ENCODE measurements around the gene PKP4.

Gene PKP4

DNA sequence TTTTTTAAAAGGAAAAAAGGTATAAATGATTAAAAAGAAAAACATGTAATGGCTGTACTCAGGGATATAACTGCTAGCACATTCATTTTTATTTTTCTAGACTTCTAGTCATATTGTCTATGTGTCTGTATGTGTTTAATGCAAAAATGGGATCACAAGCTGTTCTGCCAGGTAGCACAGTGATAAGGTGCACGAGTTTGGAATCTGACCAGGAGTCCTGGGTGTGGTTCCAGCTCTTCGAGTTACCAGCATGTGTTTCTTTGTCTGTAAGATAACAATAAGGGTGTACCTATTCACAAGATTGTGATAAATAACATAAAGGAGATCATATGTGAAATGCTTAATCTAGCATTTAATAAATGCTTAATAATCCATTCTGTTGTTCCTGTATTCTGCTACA is 145.3 kb downstream of the PKP4 start:
- no peak for DNase-seq

DNA sequence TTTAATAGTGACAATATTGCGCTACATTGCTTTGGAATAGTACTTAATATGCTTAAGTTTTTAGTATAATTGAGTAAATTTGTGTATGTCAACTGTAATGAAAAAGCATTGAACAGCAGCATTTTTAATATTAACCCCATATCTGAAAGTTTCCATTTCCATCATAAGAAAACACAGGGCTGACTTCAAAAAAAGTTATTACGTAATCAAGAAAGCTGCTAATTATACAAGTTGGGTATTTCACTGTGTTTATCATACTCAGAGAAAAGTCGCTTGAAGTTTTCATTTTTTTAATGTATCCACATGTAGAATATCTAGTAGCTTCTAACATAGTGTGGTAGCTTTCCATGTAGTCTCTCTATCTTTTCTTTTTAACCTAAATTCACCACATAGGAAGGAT is 146.5 kb downstream of the PKP4 start:
- DNase-seq = no peak

DNA sequence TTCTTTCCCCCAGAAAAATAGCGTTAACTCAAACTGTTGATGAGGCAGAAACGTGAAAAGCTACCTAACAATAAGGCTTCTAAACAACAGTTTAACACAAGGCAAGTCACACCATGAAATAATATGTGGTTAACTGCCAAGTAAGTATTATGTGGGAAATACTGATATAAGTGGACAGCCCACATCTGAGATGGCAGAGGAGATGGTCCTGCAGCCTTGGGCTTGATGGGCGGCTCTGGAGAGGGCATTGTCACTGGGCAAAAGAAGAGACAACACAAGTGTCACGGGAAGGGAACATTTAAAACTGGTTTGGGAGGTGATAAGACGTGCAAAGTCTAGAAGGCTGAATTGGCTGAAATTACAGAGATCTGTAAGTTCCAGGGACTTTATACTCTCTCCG is 147.2 kb downstream of the PKP4 start:
- DNase-seq = no peak

DNA sequence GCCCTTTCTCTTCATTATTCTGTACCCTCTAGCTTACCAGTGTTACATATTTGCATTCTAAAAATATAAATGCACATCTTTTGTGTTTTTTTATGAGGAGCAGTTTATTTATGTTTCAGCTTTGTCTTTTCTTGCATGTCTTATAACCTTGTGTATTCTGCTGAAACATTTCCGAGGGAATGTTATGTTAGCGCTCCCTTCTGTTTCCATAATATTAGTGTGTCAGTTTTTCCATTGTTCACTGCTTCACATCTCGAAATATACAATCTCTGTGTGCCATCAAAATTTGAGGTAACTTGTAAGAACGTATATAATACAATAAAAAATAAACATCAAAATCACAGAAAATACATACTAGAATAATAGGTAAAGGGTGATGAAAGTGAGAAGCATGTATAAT is 153.3 kb downstream of the PKP4 start:
- DNase-seq = no peak

DNA sequence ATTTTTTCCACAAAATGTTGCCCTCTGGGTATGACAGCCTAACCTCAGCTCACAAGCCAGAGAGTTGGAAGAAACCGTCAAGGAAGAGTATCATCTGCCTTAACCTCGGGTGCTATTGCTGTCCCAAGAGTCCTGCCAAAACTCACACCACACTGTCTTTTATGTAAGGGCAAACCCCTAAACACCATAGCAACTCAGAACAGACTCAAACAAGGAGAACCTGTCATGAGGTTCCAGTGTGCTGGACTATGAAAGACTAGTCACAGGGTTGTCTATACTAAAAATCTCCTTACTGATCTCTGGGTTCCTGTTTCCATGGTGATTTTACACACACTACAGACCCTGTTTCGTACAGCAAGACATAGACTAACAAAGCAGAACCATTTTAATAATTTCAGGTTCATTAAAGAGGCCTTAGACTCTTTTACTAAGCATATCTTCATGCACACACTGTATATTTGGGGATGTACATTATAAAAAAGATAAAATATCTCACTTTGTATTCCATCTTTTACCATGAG is 159.8 kb downstream of the PKP4 start:
- no peak for DNase-seq

DNA sequence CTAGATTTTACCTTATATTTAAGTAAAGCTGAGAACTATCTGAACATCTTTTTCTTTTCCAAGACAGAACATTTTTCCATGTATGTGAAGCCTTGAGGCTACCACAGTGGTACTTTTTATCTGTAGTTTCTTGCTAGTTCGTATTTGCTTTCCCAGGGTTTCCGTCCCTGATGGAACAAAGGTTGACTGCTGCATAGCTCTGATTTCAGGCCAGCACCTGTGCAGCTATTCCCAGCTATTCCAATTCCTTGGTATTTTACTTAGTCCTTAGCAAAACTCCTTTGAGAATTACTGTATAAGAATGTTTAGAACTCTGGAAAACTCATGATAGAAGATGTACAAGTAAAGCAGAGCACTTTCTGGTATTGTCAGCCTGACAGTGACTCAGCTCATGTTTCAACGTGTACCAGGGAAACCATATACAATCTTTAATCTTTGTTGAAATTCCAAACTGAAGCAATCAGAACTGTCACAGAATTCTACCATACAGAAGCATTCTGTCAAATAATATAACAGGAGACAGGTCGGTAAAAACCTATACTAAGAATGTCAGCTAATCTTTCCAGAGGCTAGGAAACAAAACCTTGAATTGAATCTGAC is 162.2 kb downstream of the PKP4 start:
- no peak for DNase-seq

DNA sequence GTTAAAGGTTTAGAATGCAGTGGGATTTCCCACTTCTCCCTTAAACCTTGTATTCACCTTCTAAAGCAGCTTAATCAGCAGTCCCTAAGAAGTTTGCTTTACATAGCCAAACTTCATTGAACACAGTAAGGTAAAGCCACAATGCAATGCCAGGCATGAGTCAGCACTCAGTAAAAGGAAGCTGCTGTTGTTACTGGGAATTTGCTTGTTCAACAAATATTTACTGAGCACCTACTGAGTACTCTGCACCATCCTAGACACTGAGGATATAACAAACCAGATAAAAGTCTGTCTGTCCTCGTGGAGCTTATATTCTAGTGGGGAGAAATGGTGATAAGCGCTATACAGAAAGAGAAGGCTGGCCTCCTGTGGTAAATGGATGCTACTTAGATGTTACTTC is 162.7 kb downstream of the PKP4 start:
- no peak for DNase-seq

DNA sequence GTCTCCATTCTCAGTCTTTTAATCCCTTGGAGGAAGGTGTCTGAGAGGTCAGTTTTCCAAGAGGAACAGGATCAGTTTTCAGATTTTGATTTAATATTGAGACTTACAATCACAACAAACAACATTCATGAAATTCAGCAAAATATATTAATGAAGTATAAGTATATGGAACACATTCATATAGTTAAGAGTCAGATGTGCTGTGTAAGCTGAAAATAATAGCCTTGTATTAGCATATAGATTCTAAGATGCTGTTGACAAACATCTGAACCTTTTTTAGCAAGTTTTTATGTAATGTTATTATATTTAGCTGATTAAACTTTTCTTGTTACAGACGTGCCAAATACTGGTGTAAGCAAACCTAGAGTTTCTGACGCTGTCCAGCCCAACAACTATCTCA is 163.9 kb downstream of the PKP4 start:
- no peak for DNase-seq

DNA sequence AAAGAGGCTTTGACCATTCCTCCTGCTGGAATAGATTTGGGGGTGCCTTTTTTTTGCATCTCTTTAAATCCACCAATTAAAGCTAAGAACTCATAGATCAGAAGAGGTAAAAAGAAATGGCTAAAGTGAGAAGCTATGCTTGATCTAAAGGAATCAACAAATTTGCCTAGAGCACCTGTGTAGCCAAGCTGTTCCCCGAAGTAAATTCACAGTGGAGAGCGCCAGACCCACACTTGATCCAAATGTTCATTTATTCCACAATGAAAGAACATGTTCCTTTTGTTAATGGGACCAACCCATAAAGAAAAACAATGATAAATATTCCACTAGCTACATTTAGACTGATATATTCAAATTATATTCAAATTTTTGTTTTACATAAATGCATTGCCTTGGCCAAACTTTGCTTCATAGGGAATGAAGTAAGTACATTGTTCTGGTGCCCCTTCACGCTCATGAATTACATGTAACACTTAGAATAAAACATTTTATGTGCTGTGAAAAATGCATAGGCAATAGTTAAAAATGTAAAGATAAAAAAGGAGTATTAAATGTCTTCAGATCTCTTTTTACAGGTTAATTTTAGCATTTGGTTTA is 167.4 kb downstream of the PKP4 start:
- DNase-seq = no peak

DNA sequence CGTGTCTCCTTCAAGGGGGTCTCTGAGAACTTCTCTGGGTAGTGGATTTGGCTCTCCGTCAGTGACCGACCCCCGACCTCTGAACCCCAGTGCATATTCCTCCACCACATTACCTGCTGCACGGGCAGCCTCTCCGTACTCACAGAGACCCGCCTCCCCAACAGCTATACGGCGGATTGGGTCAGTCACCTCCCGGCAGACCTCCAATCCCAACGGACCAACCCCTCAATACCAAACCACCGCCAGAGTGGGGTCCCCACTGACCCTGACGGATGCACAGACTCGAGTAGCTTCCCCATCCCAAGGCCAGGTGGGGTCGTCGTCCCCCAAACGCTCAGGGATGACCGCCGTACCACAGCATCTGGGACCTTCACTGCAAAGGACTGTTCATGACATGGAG is 168.2 kb downstream of the PKP4 start:
- DNase-seq = no peak

DNA sequence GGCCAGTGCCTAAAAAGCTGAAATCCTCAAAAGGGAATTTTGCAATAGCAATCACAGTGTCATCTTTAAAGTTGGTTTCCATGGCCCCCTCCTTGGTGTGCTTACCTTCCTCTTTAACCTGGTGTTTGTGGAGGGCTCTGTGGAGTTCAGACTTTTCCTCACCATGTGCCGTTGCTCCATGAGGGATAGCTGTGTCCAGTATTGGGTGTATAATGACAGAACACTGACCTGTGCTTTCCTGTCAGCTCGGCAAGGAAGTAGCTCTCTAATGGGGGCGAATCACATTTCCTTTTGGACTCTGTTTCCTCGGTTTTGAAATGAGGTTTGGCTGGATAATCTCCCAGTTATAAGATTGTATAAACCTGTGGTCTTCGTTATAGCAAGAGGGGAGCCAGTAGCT is 172.4 kb downstream of the PKP4 start:
- DNase-seq = no peak

DNA sequence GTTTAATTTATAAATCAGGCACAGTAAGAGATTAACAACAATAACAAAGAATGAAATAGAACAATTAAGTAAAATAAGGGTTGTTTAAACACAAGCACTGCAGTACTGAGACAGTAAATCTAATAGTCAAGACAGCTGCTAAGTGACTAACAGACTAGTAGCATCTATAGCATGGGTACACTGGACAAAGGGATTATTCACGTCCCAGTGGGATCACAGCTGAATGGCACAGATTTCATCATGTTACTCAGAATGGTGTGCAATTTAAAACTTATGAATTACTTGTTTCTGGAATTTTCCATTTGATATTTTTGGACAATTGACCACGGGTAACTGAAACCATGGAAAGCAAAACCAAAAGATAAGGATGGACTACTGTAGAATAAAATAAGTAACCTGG is 176.5 kb downstream of the PKP4 start:
- no peak for DNase-seq

DNA sequence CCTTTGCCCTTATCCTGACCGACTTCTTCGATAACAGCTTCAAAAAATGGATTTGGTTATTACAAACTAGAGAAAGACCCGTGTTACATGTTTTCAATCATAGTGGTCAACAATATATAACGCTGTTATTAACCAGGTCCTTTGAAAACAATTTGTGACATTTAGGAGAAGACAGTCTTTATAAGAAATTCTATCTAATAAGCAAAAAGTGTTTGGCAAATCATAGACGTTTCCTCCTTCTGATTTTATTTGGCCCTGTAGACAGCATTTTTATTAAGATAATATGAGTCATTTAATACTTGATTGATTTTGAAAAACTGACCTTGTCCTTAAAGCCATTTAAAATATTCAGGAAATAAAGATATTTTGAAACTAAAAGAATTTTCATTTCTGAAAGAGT is 177.9 kb downstream of the PKP4 start:
- no peak for DNase-seq

DNA sequence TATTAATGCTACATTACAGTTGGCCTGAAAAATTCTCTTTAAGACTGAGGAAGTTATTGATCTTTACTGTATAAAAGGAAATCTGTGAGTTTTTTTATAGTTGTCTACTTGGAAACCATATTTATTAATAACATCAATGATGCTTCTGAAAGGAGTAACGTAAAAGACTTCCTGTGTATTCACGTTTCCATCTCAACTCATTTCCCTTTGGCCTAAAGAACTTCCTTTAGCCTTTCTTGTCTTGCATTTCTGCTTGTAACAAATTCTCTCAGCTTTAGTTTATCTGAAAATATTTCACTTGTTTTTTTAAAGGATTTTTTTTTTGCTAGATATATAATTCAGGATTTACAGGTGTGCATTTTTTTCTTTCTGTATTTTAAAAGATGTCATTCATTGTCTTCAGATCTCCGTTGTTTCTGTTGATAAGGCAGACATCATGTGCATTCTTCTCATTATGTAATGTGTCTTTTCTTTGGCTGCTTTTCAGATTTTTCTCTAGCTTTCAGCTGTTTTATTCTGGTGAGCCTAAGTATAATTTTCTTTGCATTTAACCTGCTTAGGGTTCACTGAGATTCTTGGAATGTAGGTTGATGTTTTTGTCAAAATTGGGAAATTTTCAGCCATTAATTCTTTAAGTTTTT is 179.3 kb downstream of the PKP4 start:
- no peak for DNase-seq

DNA sequence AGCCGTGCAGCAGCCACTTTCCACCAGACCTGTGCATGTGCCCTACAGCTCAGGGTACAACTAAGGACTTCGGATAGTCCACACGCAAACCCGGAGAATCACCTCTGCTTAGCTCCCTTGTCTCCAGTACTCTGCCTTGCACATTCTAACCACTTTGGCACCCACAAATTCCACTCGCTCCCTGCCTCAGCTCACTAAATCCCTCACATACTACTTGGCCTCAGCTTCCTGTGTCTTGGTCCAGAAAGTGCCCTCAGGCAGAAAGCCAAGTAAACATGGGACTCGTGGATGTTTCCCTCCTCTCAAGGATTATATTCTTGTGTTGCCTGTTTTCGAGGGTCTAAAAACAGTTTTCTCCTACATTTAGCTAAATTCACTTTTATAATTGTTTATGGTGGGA is 180.6 kb downstream of the PKP4 start:
- no peak for DNase-seq

DNA sequence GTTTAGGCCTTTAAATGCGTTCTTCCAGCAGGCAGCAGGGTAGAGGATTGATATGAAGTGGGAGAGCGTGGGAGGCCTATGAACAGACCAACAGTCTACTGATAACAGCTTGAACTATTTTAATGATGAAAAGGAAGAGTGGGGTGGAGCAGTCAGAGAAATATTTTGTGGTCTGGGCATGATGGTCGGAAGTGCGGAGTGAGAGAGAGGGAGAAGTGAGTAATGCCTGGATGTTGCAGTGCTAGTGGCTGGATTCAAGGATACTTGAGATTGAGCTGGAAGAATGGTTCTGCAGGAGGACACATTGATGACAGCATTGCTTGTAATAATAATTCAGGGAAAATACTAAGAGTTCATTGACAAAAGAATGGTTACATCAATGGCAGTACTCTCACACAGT is 187.4 kb downstream of the PKP4 start:
- no peak for DNase-seq

DNA sequence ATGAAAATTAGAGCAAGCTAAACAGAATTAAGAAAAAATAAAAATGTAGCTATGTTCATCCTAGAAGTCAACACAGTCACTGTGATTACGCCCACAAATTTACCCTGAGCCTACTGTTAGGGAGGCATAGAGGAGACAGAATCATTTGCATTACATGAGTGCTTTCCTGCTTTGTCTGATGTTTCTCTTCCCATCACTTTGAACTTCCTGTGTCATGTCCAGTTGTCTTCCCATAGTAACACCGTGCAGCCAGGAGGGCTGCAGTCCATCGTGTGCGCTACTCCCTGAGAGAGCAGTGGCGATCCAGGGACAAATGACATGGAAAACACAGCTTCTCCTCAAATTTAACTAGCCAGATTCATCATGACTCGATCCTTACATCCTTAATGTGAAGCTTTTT is 188.5 kb downstream of the PKP4 start:
- no peak for DNase-seq

DNA sequence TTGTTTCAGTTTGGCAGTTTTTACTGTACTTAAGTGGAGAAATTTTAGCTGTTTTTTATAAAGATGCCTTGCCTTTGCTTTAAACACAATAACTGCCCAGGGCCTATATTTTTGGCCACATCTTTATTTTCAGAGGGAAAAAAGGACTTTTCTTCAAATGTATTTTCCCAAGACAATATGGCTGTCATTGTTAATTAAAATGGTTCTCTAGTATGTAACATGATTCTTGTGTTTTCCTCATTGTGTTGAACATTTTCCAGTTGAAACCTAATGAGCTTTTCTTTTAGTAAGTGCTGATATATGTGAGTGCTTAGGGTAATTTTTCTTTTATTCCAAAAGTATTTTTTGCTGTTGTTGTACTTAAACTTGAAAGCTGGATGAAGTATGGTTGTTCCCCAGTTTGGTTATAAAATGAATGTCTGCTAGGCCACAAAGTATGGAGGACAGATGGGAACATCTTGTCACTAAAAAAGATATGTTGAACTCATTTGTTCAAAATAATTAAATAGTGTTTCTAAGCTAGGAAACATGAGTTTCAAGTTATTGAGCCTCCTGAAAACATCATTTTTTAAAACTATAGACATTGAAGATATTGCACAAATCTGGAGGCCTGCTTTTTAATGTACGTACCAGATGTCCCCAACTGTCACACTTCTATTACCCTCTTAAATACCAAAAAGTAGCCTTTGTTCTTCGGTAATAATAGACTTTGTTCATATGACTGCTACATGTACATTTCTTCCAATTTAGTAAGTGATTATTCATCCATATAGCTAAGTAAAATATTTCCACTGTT is 190.9 kb downstream of the PKP4 start:
- no peak for DNase-seq

DNA sequence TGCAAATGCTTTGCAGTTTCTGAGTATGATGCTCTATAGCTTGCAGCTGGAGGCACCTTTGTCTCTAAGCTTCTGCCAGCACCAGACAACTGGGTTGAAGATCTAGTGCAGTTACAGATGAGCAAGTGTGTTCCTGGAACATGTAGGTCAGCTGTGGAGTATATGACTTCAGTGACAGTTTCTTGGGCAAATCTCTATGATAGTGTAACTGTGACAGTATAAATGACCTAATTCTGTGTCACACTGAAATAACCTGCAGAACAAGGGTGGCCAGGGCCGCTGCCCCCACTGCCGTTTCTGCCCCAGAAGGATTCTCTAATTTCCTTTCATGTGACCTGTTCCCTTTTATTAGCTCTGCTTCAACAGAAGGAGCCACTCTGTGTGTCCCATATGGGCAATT is 193.1 kb downstream of the PKP4 start:
- no peak for DNase-seq

DNA sequence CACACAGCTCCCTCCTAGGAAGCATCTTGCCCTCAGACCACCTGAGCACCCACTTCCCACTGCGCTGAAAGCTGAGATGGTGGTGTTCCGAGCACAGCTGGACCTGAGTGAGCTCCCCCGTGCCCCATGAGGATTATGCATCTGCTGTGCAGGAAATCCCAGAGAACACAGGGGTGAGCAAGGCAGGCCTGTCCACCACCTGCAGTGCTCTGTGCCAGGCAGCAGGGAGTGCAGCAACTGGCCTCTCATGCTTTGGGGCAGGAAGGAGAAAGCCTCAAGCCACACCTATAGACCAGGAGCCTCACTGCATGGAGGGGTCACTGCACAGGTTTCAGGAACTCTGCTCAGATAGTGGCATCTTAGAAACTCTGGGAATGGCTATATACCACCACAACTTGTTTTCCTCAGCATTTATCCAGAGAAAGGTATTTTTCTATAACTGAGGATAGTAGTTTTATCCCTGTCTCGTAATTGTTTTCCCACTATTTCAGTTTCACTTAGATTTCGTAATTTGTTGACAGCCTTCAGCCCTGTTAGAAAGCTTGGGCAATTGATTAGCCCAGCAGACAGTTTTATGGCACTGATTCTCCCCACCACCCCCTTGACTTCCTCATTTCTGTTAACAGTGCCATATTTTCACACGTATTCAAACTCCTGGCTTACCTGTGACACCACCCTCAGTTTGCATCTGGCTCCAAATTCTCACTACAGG is 194.1 kb downstream of the PKP4 start:
- DNase-seq = no peak

DNA sequence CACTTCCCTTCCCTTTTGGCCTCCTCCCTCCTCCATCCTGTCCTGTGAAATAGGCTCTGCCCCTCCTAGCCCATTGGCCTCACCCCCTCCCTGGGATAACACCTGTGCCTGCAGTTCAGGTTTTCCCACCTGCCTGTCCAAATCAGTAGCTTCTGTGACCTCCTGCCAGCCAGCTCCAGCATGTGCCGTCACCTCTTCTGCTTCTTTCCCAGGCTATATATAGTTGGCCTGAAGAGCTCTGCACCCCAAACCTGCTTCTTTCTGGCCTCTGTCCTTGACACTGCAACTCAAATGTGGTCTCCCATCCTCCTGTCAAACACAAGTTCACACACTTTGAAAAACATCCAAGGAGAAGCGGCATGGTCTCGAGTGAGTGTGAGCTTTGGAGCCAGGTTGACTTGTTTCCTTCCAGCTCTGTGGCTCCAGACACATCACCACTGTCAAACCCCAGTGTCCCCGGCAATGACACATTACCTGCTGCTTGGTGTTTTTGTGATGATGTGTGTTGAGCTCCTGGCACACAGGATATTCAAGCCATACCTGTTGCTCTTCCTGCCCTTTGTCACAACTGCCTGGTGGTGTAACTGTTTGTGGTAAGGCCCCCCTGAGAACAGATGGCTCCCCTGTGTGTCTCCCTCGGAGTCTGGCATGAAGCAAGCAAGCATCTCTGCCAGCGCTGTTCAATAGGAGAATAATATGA is 194.8 kb downstream of the PKP4 start:
- DNase-seq = no peak

DNA sequence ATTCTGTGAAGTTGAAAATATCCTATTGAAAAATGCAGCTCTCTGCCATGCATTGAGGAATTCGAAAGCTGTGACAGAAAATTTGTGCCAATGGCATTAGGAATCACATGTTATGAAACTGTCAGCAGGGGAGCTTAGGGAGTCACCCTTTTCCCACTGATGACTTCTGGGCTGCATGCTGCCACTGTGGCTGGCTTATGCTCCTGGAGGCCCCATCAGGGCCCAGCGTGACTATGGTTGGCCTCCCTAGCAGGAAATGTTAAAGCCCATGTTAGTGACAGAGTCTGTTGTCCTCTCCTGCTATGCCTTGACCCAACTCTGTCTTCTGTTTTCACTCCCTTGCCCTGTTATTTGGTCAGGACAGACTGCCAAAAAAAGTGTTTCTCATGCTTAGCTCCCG is 198.9 kb downstream of the PKP4 start:
- DNase-seq = no peak
